Progenitor cell of endocrine pancreas (in vitro differentiated cells): ENCODE results near the gene TAF3. TPM values are rescaled to one million over a fixed set of nuclear protein-coding genes. Genes with fewer than 3 reads are reported as not detected.
A peak's percentile ranks its signal among the peaks of the same experiment; 100 is the strongest.

Source experiments
- DNase-seq: peaks from one replicate; pipeline ENCODE4 v3.0.0; 2021; ENCODE audit warnings: low spot score; ENCODE audit not compliant: unreplicated experiment
- H3K27ac Mint-ChIP-seq: 2 replicates; pipeline ENCODE4 v1.8.0; 2021; ENCODE audit warnings: mild to moderate bottlenecking, moderate library complexity, mixed read lengths
- H3K27me3 Mint-ChIP-seq: 2 replicates; pipeline ENCODE4 v1.8.0; 2021; ENCODE audit warnings: mixed read lengths
- H3K36me3 Mint-ChIP-seq: 2 replicates; pipeline ENCODE4 v1.8.0; 2022; ENCODE audit warnings: mixed read lengths; ENCODE audit not compliant: insufficient read depth
- H3K4me1 Mint-ChIP-seq: 2 replicates; pipeline ENCODE4 v1.8.0; 2021; ENCODE audit warnings: low read depth, mixed read lengths
- H3K4me3 Mint-ChIP-seq: 2 replicates; pipeline ENCODE4 v1.8.0; 2021; ENCODE audit warnings: low read depth, mild to moderate bottlenecking, moderate library complexity, mixed read lengths
- H3K9me3 Mint-ChIP-seq: 2 replicates; pipeline ENCODE4 v1.8.0; 2021; ENCODE audit warnings: low read depth, mixed read lengths
- total RNA-seq: library from RNA; stranded (reverse); gene quantifications from 2 replicates; pipeline ENCODE4 v1.2.1, GENCODE V29; 2021
- TF ChIP-seq, protein P1 (sequence below): fragments of 200-600 bp; sonication (generic); IDR thresholded peaks from one replicate; pipeline ENCODE4 v1.5.0; 2021; ENCODE audit warnings: antibody characterized with exemption, mild to moderate bottlenecking; ENCODE audit not compliant: unreplicated experiment

Gene TAF3
- total RNA-seq, 1 donor from 2014 or later, result 9.4 TPM

DNA sequence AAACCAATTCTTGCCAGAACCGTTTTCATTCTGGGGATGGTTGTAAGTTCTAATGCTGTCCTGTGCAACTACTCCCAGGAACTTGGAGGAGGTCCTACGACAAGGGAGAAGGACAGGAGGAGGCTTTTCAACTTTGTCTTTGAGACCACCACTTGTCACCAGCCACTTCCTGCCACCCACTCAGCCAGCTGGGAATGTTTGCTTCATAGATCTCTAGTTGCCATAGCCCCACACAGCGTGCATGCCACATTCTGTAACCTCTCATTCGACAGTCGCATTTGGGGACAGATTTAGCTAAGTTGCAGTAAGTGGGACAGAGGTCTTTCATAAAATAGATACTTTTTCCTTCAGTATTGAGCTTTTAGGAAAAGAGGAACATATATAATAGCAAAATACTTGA is 78.0 kb downstream of the TAF3 start:
- DNase-seq, result no peak
- Mint-ChIP-seq H3K4me3 (no peak overlapping the region), H3K4me1 (peaks cover 4% of the 10 kb centered on the region), H3K27ac (no peak overlapping the region), H3K36me3 (peaks cover 11% of the 10 kb centered on the region), H3K27me3 (peaks cover 12% of the 10 kb centered on the region), H3K9me3 (no peaks in the 10 kb centered on the region)
- TF ChIP-seq, protein P1, sequence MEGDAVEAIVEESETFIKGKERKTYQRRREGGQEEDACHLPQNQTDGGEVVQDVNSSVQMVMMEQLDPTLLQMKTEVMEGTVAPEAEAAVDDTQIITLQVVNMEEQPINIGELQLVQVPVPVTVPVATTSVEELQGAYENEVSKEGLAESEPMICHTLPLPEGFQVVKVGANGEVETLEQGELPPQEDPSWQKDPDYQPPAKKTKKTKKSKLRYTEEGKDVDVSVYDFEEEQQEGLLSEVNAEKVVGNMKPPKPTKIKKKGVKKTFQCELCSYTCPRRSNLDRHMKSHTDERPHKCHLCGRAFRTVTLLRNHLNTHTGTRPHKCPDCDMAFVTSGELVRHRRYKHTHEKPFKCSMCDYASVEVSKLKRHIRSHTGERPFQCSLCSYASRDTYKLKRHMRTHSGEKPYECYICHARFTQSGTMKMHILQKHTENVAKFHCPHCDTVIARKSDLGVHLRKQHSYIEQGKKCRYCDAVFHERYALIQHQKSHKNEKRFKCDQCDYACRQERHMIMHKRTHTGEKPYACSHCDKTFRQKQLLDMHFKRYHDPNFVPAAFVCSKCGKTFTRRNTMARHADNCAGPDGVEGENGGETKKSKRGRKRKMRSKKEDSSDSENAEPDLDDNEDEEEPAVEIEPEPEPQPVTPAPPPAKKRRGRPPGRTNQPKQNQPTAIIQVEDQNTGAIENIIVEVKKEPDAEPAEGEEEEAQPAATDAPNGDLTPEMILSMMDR, result no peak

GRCh38 chr10:7901256-7901655 is 83.0 kb downstream of the TAF3 start:
- Mint-ChIP-seq H3K27me3 (peaks cover 20% of the 10 kb centered on the region), H3K27ac (no peak overlapping the region), H3K4me1 (peaks cover 10% of the 10 kb centered on the region), H3K9me3 (no peaks in the 10 kb centered on the region), H3K4me3 (no peak overlapping the region), H3K36me3 (peaks cover 12% of the 10 kb centered on the region)
- TF ChIP-seq, protein P1, result no peak
- no peak for DNase-seq

DNA sequence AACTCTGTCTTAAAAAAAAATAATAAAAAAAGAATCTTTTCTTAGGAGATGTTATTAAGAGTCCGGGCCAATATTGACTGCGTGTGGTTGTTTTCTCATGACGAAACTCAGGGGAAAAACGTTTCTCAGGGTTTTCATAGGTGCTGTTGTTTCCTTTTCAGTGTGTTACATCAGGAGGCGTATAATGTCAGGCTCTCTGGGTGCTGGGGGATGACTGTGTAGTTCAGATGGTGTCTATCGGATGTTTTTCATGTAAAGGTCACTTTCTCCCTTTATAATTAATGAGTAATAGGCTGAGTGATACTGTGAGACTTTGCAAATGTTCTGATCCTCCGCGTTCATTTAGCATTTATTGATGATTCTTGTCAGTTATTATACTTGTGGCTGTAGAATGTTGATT is 84.1 kb downstream of the TAF3 start:
- no peaks in the 10 kb centered on the region for H3K9me3 Mint-ChIP-seq
- TF ChIP-seq, protein P1, result no peak
- H3K27me3 Mint-ChIP-seq, result peaks cover 20% of the 10 kb centered on the region
- H3K4me1 Mint-ChIP-seq, result peaks cover 15% of the 10 kb centered on the region
- peaks cover 4% of the 10 kb centered on the region for H3K36me3 Mint-ChIP-seq
- no peak overlapping the region for H3K27ac Mint-ChIP-seq
- no peak overlapping the region for H3K4me3 Mint-ChIP-seq
- DNase-seq, result no peak

DNA sequence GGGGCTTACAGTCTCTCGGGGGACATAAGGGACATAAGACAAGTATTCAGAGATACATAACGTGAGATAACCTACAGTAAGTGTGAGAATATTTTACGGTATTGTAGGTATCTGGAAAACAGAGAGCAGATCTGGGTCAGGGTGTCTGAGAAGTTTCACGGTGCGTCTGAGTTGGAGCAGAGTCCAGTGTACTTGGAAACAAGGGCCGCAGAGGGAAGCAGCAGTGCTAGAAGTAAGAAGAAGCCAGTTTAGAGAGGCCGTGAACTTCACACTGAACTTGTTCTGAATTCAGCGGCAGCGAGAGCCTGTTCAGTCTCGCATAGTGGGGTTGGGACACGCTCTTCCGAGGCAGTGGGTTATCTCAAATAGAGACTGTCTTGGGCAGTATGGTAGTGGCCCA is 85.5 kb downstream of the TAF3 start:
- DNase-seq, result no peak
- no peak overlapping the region for H3K4me3 Mint-ChIP-seq
- peaks cover 25% of the 10 kb centered on the region for H3K4me1 Mint-ChIP-seq
- peaks cover 1% of the 10 kb centered on the region for H3K36me3 Mint-ChIP-seq
- no peaks in the 10 kb centered on the region for H3K9me3 Mint-ChIP-seq
- H3K27ac Mint-ChIP-seq, result no peak overlapping the region
- peaks cover 25% of the 10 kb centered on the region for H3K27me3 Mint-ChIP-seq
- TF ChIP-seq, protein P1, result no peak

GRCh38 chr10:7906128-7906527 is 87.8 kb downstream of the TAF3 start:
- peaks cover 21% of the 10 kb centered on the region for H3K27me3 Mint-ChIP-seq
- peaks cover 25% of the 10 kb centered on the region for H3K4me1 Mint-ChIP-seq
- no peak overlapping the region for H3K4me3 Mint-ChIP-seq
- H3K36me3 Mint-ChIP-seq, result peaks cover 1% of the 10 kb centered on the region
- H3K9me3 Mint-ChIP-seq, result no peaks in the 10 kb centered on the region
- peak overlapping the region; percentile 30 for H3K27ac Mint-ChIP-seq
- TF ChIP-seq, protein P1, result no peak
- DNase-seq, result no peak
